MM.1S (cell line): ENCODE measurements around the gene ESRRB.

ENCODE experiments used
- EZH2 ChIP-seq: fragments of 300-600 bp; sonication (generic); optimal IDR thresholded peaks from 2 replicates; pipeline ENCODE3; 2017; ENCODE audit warnings: low read depth, mild to moderate bottlenecking, antibody characterized with exemption, low read length, mixed read lengths
- EZH2phosphoT487 ChIP-seq: fragments of 300-600 bp; sonication (generic); IDR thresholded peaks from 2 replicates; pipeline ENCODE4 v1.6.1; 2018; ENCODE audit warnings: antibody characterized with exemption, low read length
- TF ChIP-seq, protein P1 (sequence below): fragments of 300-600 bp; sonication (generic); IDR thresholded peaks from 2 replicates; pipeline ENCODE4 v1.5.1; 2016; ENCODE audit warnings: antibody characterized with exemption, low read length, mixed read lengths

DNA sequence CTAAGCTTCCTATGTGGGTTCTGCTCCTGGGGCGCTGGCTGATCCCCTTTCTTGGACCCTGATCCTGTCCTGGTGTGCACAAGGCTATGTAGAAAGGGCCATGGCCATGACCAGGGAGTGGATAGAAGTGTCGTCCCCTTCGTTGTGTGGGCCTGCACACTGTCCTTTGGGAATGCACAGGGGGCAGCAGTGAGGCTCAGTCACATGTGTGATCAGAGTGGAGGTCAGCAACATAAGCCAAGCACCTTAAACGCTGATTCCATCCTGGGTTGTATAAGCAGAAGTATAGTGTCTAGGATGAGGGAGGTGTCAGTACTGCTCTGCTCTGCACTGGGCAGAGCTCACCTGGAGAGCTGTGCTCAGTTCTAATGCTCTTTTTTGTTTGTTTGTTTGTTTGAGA lies 48.4 kb downstream of the ESRRB start:
- TF ChIP-seq, protein P1, sequence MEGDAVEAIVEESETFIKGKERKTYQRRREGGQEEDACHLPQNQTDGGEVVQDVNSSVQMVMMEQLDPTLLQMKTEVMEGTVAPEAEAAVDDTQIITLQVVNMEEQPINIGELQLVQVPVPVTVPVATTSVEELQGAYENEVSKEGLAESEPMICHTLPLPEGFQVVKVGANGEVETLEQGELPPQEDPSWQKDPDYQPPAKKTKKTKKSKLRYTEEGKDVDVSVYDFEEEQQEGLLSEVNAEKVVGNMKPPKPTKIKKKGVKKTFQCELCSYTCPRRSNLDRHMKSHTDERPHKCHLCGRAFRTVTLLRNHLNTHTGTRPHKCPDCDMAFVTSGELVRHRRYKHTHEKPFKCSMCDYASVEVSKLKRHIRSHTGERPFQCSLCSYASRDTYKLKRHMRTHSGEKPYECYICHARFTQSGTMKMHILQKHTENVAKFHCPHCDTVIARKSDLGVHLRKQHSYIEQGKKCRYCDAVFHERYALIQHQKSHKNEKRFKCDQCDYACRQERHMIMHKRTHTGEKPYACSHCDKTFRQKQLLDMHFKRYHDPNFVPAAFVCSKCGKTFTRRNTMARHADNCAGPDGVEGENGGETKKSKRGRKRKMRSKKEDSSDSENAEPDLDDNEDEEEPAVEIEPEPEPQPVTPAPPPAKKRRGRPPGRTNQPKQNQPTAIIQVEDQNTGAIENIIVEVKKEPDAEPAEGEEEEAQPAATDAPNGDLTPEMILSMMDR: no peak
- TF ChIP-seq EZH2phosphoT487 (no peak), EZH2 (no peak)
